Measurements from ENCODE around the gene TNFRSF19.

Gene TNFRSF19

GRCh38 chr13:23724196-23724970 lies 154.2 kb downstream of the TNFRSF19 start:
- no peak for DNase-seq

Measured in COR-L47 (cell line).